Peyer's patch (tissue), 4 donors: ENCODE results near the gene MAST4.

ENCODE experiments used
- POLR2A ChIP-seq, 2 donors: fragments of 450-650 bp; IDR thresholded peaks; one replicate each; pipeline ENCODE4 v1.5.1; 2017; ENCODE audit warnings: antibody characterized with exemption in 2 of 2, mild to moderate bottlenecking in 2 of 2, moderate library complexity in 2 of 2
- TF ChIP-seq, protein P1 (sequence below), 6 experiments: fragments of 450-650 bp in 4 of 6; fragments of 200-600 bp in 2 of 6; sonication (generic) in 1 of 6; IDR thresholded peaks; one replicate each; pipeline ENCODE4 v1.5.1; 2017 to 2019; ENCODE audit warnings: antibody characterized with exemption in 6 of 6, mild to moderate bottlenecking in 3 of 6, moderate library complexity in 1 of 6

GRCh38 chr5:67006500-67006848, 410.3 kb downstream of the MAST4 start:
- no peak for TF ChIP-seq POLR2A (IDR thresholded peaks at IDR 0.05)
- TF ChIP-seq, protein P1, sequence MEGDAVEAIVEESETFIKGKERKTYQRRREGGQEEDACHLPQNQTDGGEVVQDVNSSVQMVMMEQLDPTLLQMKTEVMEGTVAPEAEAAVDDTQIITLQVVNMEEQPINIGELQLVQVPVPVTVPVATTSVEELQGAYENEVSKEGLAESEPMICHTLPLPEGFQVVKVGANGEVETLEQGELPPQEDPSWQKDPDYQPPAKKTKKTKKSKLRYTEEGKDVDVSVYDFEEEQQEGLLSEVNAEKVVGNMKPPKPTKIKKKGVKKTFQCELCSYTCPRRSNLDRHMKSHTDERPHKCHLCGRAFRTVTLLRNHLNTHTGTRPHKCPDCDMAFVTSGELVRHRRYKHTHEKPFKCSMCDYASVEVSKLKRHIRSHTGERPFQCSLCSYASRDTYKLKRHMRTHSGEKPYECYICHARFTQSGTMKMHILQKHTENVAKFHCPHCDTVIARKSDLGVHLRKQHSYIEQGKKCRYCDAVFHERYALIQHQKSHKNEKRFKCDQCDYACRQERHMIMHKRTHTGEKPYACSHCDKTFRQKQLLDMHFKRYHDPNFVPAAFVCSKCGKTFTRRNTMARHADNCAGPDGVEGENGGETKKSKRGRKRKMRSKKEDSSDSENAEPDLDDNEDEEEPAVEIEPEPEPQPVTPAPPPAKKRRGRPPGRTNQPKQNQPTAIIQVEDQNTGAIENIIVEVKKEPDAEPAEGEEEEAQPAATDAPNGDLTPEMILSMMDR (IDR thresholded peaks at IDR 0.05), result no peak
